ENCODE data around the gene THRB.

DNA sequence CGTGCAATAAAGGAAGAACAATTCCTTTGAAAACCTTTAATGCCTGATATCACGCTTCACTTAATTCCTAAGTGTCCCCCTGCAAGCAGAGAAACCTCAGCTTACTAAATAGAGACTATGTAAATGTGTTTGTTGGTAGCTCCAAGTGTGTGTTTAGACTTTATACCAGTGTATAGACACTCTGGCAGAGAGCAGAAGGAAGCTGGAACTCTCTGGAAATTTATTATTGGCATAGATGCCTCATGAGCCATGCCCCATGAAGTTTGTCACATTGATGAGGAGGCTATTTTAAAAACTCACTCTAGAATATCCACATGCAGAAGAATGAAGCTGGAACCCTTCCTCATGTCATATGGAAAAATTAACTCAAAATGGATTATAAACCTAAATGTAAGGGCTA lies 99.9 kb downstream of the THRB start:
- TF ChIP-seq, protein P1, sequence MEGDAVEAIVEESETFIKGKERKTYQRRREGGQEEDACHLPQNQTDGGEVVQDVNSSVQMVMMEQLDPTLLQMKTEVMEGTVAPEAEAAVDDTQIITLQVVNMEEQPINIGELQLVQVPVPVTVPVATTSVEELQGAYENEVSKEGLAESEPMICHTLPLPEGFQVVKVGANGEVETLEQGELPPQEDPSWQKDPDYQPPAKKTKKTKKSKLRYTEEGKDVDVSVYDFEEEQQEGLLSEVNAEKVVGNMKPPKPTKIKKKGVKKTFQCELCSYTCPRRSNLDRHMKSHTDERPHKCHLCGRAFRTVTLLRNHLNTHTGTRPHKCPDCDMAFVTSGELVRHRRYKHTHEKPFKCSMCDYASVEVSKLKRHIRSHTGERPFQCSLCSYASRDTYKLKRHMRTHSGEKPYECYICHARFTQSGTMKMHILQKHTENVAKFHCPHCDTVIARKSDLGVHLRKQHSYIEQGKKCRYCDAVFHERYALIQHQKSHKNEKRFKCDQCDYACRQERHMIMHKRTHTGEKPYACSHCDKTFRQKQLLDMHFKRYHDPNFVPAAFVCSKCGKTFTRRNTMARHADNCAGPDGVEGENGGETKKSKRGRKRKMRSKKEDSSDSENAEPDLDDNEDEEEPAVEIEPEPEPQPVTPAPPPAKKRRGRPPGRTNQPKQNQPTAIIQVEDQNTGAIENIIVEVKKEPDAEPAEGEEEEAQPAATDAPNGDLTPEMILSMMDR (IDR thresholded peaks at IDR 0.05; ENCODE audit: low read length) = no peak
- TF ChIP-seq EZH2 (IDR thresholded peaks at IDR 0.05; ENCODE audit: borderline replicate concordance, low read length) = no peak
